Measurements from ENCODE around the gene DCDC1.
"Not testable (repeated sequence)": the region's sequence is repeated elsewhere in the genome, so short reads cannot be mapped to it uniquely, and the experiment has no call there.

DCDC1 gene

DNA sequence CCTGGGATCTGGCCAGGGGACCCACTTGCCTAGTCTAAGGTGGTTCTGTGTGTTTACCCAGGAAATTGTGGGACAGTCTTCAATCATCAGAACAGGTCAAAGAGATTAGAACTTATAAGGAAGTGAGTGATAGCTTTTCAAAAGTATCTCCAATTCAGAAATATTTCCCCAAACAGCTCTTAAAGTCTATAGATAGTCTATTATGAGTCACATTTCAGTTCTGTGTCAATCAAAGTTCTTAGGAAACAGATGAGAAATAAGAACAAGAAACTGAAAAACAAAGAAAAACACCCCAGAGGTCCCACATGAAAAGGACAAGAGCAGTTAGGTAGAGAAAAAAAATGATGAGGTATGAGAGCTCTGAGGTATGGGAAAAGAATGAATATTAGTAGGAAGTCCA, 402.0 kb downstream of the DCDC1 start:
- no peak for DNase-seq

DNA sequence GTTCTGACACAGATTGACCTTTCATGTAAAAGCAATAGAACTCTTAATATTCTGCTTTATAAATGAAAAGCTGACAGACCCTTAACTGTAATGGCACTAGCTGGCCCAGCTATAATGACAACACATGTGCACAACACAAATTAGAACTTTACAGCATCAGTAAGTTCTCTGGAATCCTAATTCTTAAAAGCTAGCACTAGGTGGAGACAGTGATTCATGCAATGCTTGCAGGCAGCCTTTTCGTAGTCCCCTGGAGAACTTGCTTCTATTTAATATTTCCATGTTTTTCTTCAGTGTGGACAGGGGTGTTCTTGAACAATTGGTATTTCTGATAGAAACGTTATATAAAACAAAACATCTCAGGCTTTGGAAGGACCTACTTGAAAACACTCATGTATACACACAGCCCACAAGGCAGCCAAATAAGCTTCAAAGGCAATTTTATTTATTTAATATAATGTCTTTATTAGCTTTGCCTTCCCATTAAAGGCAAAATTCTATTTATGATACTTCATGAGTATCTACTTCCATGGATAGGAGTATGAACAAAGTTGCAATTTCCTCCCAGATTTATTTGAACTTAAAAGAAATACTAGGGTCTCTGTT, 409.0 kb downstream of the DCDC1 start:
- DNase-seq, result no peak

DNA sequence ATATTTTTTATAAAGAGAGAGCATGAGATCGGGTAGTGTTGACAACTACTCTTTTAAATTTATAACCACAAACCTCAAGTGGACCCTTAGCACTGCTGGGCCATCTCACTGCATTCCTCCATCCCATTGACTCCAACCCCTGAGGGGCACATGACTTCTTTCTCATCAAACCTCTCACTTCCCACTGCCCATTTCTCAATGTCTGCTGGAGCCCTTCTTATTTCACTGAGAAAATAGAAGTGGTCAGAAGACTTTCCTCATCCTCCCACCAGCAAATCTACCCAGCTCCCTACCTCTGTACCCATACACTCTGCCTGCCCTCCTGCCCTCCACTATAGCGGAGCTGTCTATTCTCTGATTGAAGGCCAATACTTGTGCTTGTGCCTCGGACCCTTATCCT, 412.8 kb downstream of the DCDC1 start:
- no peak for DNase-seq

DNA sequence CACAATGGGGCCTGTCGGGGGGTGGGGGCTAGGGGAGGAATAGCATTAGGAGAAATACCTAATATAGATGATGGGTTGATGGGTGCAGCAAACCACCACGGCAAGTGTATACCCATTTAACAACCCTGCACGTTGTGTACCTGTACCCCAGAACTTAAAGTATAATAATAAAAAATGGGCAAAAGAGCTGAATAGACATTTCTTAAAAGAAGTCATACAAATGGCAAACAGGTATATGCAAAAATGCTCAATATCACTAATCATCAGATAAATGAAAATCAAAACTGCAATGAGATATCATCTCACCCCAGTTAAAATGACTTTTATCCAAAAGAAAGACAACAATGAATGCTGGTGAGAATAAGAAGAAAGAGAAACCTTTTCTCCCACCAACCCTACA, 419.7 kb downstream of the DCDC1 start:
- no peak for DNase-seq

DNA sequence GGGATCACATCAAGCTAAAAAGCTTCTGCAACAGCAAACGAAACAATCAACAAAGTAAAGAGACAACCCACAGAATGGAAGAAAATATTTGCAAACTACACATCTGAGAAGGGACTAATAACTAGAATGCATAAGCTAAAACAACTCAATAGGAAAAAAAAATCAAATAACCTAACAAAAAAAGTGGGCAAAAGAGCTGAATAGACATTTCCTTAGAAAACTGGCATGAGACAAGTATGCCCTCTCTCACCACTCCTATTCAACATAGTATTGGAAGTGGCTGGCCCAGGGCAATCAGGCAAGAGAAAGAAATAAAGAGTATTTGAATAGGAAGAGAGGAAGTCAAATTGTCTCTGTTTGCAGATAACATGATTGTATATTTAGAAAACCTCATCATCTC, 421.8 kb downstream of the DCDC1 start:
- DNase-seq, result not testable (repeated sequence)

DNA sequence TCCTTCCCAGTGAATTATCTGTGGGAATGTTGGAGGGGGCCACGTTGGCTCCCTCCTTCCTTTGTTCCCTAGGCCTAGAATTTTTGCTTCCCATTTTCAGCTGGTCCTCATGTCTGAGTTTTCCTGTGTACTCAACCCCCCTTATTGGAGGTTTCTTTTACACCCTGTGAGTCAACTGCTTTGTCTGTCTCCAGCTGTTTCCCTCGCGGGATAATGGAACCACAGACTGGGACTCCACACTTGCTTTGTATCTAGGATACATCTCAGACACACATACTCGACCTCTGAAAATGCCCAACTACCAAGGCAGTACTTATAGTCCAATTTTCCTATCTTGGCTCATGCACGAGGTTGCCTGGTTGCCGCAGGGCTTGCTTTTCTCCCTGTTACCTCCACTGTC, 430.7 kb downstream of the DCDC1 start:
- DNase-seq, result no peak

DNA sequence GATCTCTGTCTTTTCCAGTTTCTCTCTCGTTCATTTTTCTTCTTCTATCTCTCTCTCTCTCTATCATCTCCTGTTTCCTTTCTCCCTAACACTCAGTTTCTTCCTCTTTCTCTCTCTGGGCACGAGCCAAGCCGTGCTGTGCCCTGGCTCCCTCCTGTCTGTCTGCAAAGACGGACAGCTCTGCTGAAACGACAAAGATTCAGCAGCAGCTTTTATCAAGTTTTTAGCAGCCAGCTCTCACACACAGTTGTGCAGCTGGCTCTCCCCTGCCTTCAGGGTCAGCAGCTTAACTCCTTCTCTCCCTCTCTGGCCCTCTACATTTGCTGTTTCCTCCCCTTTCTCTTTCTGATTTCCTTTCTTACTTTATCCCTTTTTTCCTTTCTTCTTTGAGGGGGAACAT, 431.4 kb downstream of the DCDC1 start:
- DNase-seq, result no peak

DNA sequence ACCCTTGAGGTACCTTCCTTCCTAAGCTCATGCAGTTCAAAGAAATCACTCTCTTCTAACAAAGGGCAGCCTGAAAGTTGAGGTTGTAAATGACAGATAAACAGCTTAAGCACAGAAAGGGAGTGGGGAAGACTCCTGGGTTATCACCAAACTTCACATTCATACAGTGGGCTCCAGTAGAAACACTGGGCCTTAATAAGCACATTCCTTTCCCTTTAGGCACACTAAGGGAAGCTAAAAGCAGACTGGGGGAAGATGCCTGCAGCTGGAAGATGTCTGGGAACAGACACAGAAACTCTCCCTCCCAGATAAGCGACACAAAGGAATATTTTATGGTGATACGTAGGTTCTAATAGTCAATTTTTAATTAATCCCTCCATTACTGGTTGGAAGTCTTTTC, 433.0 kb downstream of the DCDC1 start:
- DNase-seq, result no peak

DNA sequence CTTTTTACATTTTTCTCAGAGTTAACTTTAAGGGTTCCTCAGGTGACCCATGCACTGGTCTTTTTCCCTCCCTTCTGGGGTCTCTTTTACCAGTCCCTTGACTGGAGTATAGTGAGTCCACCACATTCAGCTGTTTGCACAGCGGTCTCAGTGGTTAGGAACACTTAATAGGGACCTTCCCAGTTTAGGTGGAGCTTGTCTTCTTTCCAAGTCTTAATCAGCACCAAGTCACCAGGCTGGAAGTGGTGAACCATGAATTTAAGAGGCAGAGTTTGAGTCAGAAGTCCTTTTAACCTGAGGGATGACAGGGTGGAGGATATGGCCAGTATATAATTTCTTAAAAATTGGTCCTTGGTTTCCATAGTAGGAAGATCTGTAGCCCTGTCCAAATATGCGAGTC, 433.7 kb downstream of the DCDC1 start:
- no peak for DNase-seq

DNA sequence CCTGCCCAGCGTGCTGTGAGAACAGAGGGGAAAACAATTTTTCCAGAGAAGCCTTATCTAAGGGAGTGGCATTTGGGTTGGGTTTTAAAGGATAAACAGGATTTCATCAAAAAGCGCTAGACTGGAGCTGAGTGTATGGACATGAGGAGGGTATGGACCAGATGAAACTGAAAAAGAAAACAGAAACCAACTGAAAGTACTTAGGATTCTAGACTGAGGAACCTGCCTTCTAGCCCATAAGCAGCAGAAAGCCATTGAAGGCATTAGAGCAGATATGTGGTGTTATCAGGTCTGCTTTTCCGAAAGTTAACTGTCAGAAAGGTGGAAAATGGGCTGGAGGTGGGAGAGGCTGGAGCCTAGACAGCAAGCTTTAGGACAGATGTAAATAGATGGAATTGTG, 443.4 kb downstream of the DCDC1 start:
- no peak for DNase-seq

DNA sequence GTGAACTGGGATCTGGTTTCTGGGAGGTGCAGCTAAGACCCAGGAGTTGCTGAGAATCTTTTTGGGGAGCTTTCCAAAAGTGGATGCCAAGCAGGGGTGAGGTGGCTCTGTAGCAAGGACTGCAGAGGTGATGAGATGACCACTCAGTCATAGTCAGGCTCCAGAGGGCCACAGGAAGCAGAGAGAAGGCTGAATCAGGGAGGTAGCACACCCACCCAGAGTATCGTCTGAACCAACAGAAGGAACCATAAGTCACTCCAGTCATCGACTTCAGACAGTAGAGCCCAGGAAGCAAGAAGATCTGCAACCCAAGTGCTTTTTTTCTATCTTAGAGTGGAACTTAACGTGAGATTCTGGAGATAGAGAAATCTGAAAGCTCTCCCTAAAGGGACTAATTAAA, 447.7 kb downstream of the DCDC1 start:
- DNase-seq, result no peak

DNA sequence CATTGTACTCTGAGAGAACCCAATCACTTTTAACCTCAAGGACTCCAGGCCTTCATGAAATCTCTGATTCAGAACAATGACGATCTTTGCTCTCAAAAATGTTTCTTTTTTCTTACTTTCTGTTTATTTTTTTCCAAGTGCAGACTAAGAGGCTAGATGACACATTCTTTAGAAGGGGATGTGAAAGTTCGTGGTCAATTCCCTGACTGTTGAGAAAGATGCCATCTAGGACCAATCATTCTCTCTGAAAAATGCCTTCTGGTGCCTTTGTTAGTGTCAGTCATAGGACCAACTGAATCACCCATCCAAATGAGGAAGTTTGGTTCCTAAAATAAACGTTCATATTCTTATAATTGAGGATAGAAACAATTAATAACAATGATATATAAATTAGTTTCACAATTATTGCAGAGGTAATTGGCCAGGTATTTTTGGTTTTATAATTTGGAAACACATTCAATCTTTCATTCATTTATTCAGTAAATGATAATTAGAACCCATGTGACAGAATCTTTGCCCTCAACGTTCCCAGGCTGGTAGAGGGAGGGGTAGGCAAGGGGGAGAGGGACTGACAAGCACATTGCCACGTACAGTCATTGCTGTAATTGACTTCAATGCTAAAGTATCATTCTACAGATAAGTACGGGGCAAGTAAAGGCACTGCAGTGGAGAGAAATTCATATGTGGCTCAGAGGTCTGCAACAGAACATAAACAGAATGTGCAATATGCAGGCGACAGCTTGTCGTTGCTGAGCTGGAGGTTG, 450.0 kb downstream of the DCDC1 start:
- peak; percentile 6 for DNase-seq

DNA sequence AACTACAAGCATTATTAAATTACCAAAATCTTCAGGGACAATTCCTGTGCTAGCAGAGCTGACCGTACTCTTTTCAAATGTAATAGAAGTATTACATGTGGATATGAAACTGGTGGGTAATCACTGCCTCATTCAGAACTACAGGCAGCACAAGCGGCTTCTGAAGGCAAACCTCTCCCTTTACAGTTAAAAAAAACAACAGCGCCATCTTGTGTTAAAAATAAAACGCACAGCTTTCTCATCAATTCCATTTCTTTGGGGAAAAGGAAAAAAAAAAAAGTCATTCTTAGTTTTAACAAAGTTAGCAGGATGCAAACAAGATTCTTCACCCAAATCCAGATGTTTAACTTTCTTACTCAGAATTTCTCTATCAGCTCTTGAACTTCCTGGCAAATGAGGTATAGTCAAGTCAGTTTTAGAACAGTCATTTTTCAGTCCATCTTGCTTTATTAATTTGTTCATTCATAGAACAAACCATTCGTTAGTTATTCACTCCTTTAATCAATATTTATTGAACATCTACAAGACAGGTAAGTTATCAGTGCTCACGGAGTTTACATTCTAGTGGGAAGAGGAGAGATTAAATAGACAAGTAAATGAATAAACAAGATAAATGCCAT, 451.6 kb downstream of the DCDC1 start:
- peak; percentile 22 for DNase-seq

DNA sequence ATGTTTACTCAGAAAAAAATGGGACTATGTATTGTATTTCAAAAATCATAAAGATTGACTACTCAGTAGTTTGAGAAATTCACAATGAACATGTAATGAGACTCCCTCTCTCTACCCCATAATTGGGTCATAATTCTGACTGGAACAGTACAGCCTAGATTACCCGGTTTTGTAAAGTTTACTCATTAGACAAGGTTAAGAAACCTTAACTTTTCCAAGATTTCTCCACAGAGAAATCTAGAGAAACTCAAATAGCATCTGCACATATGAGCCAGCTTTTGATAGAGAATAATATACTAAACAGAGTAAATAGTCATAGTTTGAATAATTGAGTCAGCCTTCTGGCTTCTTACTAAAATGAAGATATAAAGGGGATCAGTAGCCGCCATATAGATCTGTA, 452.3 kb downstream of the DCDC1 start:
- no peak for DNase-seq

DNA sequence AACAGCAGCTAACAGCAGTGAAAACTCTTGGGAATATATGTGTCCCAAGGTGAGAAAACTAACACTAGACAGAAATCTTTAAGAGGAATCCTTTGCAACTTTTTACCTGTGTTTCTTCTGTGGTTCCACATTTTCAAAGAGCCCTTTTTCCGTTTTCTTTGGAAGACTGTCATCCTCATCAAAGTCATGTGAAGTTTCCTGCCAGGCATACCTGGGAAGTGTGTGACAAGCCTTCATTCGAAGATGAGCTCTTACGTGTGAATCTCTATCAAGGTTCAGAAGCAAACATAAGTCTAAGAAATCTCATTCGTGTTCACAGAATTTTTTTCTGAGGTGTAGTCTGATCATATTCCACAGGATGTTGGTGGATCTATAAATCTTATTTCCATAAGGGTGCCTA, 452.8 kb downstream of the DCDC1 start:
- no peak for DNase-seq

DNA sequence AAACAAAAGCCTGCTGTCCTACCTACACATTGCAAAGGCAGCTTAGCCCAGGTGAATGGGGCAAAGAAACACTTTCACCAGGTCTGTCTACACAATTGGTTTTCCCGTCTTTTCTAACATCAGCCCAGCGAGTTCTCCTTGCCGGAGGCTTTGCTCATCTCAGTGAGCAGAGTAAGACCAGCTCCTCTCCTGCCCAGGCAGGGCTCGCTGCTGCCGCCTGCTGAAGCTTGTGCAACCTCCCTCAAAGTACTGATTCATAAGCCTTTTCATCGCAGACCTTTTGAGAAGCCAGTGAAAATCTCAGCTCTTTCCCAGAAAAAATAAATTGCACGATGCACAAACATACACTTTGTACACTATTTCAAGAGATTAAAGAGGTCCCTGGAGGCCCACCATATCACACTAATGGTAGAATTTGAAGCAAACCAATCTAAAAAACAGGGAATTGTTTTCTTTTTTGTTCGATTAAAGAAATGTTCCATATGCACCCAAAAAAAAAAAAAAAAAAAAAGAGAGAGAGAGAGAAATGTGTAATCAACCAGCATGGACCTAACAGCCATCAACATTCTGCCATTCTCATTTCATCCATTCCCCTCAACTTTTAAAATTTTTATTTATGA, 455.3 kb downstream of the DCDC1 start:
- DNase-seq, result no peak

DNA sequence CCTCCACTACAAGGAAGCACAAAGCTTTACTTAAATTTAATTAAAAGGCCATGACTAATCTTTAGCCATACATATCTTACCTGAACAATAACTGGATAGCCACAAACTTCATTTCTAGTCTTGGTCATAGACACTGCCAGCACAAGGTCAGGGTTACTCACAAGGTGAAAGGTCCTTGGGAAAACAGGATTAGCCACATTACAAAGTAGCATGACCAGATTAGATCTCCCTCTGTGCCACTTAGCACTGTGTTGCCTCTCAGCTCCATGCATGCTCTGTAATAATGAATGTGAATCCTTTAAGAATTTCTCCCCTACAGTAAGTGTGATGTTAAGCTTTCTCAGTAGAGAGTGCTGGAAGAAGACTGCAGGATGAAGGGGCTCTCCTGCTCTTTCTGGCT, 458.3 kb downstream of the DCDC1 start:
- DNase-seq, result no peak

DNA sequence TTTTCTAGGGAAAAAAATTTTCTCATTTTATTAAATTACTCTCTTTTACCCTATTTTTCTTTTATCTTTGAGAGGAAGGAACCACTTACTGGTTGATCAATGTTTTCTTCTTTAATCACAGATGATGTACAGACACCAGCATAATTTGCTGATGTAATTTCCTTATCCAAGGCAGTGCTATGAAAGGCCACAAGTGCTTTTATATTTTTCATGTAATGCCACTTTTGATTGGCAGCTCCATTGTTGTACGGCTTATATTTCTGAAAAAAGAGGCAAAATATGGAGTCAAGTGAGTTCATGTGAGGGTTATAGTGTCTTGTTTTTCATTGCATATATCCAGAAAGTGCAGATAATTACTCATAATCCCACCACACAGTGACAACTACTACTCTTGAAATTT, 460.7 kb downstream of the DCDC1 start:
- no peak for DNase-seq

DNA sequence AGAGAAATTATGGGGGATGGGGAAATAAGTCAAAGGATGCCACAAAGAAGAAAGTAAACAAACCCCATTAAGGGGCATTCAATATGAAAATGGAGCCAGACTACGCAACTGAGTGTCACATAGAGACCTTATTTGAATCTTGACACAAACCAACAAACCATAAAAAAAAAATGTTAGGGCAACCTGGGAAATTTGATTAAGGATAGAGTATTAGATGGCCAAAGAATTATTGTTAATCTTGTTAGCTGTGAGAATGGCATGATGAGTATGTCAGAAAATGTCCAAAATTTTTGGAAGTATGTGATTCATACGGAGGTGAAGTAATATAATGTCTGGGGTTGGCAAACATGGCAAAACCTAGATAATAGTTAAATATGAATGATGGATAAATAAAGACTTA, 461.3 kb downstream of the DCDC1 start:
- no peak for DNase-seq

DNA sequence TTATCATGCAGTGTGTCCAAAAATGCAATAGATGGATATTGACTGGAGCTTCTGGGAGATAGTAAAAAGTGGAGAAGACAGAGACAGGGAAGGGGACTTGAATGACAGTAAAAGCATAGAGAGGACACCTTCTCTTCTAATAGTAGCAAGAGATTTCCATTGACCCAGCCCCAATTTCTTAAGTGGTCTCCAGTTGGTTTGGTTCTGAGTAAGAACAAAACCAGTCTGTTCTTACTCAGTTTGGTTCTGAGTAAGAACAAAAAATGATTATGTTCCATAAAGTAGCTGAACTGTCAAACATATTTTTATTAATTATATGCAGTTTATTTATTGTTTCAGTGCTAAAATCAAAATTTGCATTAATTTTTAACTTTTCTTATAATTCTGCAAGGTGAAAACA, 466.6 kb downstream of the DCDC1 start:
- no peak for DNase-seq

DNA sequence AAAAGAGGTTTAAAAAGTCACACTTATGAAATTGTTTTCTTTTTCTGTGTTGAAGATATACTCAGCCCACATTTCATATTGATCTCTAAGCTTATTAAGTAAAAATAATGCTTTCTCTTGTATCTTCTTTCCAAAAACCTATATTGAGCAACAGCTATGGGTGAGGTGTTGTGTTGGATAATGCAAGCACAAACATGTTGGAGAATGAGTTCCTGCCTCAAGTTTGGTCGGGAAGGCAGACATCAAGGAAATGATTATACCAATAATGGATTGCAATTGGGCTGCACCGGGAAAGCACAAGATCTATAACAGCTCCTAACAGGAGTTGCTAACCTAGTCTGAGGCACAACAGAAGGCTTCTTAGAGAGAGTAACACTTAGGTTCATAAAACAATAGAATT, 474.5 kb downstream of the DCDC1 start:
- no peak for DNase-seq

DNA sequence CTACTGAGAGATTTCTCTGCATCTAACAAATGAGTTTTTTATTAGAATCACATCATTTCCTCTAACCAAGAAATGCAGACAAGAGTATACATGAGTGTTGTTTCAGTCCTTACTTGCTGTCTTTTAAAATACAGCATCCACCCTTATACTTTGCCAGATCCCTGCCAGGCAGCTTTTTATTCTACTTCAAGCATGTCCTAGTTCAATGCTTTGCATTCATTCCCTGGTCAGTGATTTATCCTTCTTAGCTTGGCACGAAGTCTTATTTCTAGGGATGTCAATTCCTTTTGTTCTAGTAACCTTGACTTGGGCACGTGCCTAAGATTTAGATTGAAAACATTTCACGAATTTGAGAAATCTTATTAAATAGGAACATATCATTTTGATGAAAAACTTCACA, 476.2 kb downstream of the DCDC1 start:
- DNase-seq, result no peak

DNA sequence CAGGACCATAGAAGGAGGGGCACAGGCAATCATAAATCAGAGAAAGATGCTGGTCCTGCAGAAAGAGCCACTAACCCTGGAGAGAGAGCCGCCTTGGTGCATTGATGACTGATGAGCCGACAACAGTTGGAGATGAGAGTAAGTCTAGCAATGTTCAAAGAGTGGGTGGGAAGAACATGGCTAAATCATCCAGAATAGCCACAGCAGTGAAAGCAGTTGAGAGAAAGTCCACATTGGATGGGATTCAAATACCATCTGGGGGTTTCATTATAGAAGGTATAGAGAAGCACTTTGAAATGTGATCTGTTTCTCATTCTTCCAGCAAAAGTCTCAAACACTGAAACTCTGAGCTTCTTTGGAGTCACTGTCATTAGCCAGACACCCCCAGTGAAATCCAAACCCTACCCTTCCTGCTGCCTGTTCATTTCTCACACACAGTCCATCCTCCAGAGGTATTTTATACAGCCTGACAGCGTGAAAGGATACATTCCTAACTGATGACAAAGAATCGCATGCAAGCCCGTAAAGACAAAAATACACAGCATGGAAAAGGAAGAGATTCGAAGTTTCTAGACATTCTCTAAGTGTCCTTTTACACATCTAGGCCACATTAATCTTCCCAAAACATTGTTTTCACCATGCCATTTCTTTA, 480.3 kb downstream of the DCDC1 start:
- no peak for DNase-seq

All from CD4-positive, alpha-beta T cell treated with Interleukin-21 for 1 hour (primary cell).